WI38 (cell line): ENCODE measurements around the gene LRMDA.

ENCODE experiments used
- H3K4me3 ChIP-seq: 2 replicates; pipeline ENCODE4 v1.5.1; 2011; ENCODE audit warnings: low read depth, mild to moderate bottlenecking, control low read depth, low read length
- CTCF ChIP-seq: IDR thresholded peaks from 2 replicates; pipeline ENCODE4 v1.5.1; 2012; ENCODE audit warnings: low read depth, mild to moderate bottlenecking, control low read depth, low read length

Gene LRMDA

GRCh38 chr10:76071653-76072365 lies 640.4 kb downstream of the LRMDA start:
- H3K4me3 ChIP-seq, result no peak overlapping the region
- no peak for TF ChIP-seq CTCF

GRCh38 chr10:76072384-76072783 lies 641.0 kb downstream of the LRMDA start:
- TF ChIP-seq CTCF, result no peak
- H3K4me3 ChIP-seq, result no peak overlapping the region

- no peak for TF ChIP-seq CTCF
- H3K4me3 ChIP-seq, result no peak overlapping the region
These were observed 642.1 kb downstream of the LRMDA start for GRCh38 chr10:76073524-76073923.

- TF ChIP-seq CTCF, result no peak
- no peak overlapping the region for H3K4me3 ChIP-seq
These were observed 643.2 kb downstream of the LRMDA start for GRCh38 chr10:76074659-76075058.

- no peak for TF ChIP-seq CTCF
- no peak overlapping the region for H3K4me3 ChIP-seq
These were observed 649.0 kb downstream of the LRMDA start for GRCh38 chr10:76080451-76080850.

- no peak overlapping the region for H3K4me3 ChIP-seq
- TF ChIP-seq CTCF, result no peak
These were observed 649.6 kb downstream of the LRMDA start for GRCh38 chr10:76080991-76081390.

- TF ChIP-seq CTCF, result no peak
- H3K4me3 ChIP-seq, result no peak overlapping the region
These were observed 650.8 kb downstream of the LRMDA start for GRCh38 chr10:76082232-76082631.
